Hematopoietic multipotent progenitor cell treated with erythropoietin and hydrocortisone succinate and interleukin-3 and kit ligand, for 4 days (in vitro differentiated cells): ENCODE data around the gene FSTL5.

ENCODE experiments used
- DNase-seq: peaks from one replicate; pipeline ENCODE4 v3.0.0-alpha.2; 2015

FSTL5 gene

DNA sequence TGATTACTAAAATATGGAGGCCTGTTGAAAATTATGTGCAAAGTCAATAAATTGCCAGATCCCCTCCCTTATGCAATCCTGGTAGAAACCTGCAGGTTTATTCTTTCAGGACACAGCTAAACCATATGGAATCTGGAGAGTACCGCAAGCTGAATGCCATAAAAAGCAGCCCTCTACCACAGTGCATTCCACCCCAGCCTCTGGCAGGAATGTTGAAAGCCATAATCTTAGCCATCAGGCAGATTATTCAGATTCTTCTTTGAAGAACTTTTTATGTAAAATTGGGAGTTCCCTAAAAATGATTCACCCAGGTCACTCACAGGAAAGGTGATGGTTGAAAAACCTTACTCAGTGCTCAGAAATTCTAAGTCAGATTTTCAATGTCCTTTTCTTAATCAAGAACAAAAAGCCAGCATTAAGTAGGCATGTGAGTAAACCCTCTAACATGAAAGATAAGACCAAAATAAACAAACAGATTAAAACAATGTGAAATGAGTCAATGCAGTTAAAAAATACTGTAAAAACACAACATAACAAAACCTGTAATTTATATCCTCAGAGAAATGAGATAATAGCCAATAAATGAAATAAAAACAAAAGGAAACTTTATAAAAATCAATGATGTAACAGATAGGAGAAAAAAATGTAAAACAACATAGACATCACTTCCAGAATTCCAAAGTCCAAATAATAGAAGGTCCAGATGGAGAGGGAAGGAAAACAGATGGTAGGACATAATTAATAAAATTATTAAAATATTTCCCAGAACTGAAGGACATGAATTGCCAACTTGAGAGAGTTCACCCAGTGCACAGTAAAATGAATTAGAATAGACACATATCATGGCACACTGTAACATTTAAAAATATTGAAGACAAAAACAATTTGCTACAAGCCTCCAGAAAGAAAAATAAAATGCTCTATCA lies 226.9 kb downstream of the FSTL5 start:
- no peak for DNase-seq

DNA sequence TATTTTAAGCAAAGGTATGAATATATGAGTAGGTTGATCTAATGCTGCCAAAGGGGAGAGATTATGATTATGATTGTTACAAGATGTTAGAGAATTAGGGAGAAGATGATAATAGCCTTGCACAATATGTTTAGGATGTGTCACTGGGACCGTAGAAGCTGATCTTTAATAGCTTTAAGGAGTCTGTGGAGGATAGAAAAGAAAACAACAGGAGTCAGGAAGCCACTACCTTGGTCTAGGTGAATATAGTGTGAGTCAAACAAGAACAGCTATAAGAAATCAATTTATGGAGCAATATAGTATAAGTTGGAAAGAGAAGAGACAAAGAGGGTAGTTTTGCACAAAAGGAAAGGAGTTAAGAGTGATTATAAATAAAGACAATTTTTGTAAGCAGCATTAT lies 232.7 kb downstream of the FSTL5 start:
- no peak for DNase-seq

DNA sequence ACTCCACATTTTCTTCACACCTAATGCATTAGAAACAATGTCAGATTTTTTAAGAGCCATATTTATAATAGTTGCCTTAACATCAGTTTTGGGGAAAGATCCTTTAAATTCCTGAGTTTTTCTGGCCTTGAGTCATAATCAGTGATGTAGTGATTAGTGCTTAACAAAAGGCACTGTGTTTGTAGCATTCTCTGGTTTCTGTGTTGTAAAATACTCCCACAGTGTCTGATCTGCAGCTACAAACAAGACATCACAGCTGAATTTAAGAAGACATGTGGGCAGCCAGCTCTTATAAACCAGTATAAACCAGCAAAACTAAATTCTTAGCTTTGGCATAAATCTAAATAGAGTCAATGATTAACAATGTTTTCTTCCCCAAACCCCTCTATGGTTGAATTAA lies 233.8 kb downstream of the FSTL5 start:
- no peak for DNase-seq

DNA sequence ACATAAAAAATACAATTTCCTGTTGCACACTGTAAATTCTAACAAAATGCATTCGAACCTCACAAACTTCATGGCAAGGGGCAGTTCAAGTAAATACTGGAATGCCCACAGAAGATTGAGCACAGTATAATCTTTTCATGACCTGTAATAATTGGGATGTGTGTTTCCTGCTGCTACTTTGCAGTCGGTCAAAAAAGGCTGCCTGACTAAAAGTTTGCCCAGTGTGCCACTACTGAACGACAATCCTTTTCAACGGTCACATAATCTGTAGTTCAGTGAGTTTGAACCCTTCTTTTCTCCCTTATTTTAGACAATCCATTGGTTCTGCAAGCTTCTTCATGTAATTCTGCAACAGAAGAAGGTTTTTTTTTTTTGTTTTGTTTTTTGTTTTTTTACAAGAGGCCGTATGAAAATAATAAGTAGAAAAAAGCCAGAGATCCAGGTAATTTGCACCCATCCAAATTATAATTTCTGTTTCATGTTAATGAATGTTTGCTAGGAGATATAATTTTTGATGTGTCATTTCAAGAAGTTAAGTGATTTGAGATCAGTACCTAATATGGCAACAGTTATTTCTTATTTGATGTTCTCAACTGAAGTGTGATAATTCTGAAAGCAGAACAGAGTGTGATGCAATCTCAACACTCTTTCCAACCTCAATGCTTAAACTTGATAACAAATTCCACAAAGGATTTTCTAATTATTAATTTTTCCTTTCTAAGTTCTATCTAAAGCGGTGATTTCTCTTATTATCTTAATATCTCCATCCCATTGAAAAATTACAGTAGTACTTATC lies 237.6 kb downstream of the FSTL5 start:
- DNase-seq: no peak

DNA sequence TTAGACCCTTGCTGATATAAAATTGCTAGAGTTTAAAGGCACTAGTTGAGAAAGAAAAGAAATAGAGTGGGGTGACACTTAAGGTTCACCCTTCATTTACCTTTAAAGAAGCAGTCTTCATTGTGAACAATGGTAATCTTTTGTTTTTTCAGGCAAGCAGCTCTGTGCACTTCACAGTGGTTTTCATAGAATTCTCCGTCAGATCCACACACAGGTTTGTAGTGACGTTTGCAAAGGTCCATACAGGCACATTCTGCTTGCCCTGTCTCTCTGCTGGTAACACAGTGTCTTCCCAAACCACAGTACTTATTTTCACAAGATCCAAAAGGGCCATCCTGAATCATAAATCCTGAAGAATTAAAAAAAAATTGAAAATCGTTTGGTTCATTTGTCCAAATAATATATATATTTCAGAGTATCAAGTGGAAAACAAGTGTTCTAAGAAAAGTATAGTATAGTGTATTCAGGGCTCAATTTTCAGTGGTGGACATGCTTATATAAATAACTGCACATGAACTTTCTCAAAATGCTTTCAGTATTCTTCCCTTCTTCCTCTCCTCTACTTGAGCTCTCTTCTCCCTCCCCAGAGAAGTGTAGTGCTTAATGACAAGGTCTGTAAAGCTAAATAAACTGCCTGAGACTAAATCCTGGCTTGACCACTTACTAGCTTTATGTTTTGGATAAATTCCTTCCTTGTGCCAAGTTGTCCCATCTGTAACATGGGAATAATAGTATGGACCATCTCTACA lies 243.3 kb downstream of the FSTL5 start:
- DNase-seq: no peak

DNA sequence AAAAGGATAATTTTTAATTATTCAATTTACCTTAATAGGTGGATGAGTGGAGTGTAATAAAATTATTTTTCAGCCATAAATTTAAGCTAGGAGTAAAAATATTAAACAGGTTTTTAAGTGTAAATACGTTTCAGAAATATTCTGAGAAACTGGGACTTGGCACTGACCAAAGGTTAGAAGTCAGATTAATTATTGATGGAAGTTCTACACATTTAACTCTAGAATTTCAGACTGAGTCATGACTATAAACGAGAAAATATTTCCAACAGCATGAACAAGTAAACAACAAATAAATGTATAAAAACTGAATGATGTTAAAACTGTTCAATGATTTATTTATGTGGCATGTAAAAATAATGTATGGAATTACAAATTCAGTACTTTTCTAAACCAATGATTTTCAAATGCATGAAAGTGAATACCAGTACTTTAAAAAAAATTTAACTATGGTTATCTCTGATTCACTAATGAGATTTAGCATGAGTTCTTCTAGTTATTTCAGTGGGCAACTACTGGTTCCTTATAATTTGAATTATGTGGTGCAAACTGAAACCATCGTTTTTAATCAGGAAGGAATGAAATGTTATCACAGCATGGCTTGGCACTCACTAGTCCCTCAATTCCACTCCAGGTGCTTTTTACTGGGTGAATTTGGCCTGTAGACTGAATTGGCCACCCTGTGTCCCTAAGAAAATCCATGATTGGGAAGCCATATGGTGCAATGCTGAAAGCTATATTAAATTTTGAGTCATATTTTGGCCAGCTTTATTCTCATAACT lies 244.2 kb downstream of the FSTL5 start:
- DNase-seq: no peak

DNA sequence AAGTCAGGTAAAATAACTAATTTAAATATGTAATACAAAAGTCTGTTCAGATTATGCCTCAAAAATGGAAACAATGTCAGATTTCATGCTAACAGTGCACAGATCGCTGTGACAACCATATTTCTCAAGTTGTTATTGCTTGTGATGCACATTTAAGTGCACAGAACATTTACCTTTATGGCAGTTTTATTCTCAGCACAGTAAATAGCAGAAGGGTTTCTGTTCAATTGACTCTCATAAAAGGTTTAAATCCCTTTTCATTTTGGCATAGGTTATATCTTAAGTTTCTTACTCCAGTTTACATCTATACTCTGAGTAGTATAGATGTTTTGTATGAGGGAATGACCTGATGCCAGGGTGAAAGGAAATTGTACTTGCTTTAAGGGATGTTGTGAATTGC lies 247.8 kb downstream of the FSTL5 start:
- DNase-seq: no peak

DNA sequence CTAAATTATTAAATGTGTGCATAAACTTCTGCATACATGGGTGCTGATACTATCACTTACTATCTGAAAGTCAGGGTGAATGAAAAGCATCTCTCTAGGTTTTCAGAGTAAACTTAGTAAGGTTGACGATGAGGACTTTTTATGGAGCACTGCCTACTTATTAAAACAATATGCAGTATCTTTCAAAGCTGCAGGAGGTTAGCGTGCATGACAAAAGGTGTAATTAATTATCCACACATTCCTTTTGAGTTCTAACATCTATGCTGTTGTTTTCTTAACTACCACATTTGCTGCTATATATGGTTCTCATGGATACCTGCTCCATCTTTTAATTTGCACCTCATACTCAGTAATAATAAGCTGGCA lies 256.2 kb downstream of the FSTL5 start:
- no peak for DNase-seq

DNA sequence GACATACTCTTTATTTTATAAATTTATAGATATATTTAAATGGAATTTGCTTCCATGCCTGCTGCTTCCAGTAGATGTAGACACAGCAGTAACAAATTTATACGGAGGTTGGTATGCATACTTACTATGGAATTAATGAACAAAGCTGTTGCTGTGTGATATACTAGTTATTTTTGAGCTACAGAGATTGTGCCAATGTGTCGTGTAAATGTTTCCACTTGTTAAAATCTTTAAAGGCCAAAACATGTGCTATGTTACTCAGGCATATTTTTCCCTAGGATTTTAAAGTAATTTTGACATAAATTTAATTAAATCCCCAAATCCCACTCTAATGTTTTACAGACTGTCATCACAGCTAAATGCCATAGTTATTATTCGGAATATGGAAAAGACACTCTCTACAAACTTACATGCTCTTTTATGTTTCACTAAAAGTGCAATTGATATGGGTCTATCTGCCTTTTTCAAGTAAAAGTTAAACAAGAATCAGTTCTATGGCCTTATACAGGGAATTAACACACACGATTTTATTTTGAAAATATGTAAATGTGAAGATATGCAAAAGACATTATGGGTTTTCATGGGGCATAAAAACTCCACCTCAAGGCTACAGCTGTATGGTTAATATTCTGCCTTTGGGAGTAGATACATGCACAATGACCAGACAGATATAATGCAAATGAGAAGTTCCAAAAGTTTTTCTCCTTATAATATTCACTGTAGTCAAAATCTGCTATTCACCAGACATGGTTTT lies 256.8 kb downstream of the FSTL5 start:
- no peak for DNase-seq

DNA sequence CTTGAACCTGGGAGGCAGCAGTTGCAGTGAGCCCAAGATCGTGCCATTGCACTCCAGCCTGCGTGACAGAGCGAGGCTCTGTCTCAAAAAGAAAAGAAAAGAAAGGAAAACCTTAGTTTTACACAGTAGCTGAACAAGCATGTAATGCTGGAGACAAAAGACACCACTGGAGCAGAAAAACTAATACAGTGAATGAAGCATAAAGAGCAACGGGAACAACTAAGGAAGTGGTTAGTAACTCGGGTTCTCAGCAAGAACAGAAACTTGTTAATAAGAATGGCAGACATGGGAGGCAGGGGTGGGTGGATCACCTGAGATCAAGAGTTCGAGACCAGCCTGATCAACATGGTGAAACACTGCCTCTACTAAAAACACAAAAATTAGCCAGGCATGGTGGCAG lies 263.7 kb downstream of the FSTL5 start:
- no peak for DNase-seq

DNA sequence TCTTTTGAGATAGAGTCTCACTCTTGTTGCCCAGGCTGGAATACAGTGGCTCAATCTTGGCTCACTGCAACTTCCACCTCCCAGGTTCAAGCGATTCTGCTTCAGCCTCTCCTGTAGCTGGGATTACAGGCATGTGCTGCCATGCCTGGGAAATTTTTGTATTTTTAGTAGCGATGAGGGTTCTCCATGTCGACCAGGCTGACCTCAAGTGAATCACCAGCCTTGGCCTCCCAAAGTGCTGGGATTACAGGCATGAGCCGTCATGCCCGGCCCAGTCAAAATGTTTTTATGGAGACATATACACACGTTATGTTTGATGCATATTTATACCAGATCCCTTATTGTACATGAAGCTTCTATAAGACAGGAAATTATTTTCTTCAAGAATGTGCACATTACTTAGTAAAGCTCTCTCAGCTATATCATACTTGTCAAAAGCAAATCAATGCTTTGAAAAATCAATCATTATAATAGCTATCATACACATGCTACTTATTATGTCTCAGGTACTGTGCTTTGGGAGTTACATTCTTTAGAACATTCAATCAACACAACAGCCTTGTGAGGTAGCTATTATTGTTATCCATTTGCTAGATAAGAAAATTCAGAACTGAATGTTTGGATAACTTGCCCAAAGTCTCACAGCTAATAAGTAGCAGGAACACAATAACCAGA lies 269.2 kb downstream of the FSTL5 start:
- no peak for DNase-seq

DNA sequence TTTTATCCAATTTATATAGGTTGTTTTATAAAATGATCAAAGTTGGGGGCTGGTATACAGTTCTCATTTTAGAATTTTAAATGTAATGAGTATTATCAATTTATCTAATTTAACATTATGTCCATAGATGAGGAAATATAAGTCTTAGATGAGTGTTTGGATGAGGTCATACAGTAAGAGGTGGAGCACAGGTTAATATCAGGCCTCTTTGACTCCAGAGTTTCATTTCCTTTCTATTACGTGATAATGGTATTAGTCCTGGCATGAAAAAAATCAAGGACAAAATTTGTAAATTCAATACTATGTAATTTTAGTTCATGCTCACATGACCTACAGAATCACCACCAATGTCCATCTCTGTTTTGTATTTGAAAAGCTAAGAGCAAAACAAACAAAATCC lies 269.8 kb downstream of the FSTL5 start:
- no peak for DNase-seq

DNA sequence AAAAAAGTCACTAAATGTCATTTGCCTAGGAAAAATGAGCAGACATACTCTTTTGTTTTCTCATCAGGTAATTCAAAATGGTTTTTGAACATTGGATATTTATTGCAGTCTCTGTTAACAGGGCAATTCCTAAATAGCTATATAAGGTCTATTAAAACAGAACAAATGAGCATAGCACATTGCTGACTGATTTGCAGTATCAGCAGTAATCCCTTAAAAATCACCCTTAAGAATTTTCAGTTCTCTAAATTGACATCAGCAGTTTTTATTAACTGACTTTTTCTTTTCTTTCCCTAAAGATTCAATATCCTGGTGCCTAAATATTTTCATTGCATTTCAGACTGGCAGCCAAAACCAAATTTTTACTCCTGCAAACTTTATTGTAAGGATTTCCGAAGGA lies 270.2 kb downstream of the FSTL5 start:
- DNase-seq: no peak

DNA sequence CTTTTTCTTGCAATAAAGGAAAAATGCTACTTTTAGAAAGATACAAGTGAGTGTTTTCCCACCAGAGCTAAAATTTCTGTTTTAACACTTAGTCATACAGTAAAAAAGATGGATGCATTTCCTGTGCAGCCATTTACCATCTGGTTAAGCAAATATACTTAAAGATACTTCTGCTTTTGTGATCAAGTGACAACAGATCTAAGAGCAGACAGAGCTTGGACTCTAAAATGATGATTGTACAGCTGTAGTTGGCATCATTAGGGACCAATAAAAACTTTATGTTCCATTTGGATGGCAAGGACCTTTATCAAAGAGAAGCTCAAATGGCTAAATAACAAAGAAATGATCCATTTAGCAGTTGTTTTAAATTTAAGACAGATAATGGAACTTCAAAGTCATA lies 270.8 kb downstream of the FSTL5 start:
- DNase-seq: no peak

DNA sequence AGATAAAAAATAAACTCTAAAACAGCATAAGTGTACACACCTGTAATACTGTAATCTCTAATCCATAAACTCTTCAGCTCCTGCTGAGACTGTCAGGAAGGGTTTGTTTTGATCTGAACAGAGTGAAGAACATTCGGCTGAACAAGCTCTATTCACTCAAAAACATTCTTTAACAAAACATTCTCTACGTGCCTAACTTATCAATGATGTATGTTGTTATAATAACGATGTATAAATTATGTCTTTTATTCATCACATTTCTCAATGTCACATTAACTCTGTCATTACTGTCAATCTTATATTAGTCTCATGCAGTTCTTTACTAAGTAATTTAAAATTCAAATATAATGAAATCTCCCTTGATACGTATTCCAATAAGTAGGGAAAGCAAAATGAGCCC lies 280.6 kb downstream of the FSTL5 start:
- no peak for DNase-seq

DNA sequence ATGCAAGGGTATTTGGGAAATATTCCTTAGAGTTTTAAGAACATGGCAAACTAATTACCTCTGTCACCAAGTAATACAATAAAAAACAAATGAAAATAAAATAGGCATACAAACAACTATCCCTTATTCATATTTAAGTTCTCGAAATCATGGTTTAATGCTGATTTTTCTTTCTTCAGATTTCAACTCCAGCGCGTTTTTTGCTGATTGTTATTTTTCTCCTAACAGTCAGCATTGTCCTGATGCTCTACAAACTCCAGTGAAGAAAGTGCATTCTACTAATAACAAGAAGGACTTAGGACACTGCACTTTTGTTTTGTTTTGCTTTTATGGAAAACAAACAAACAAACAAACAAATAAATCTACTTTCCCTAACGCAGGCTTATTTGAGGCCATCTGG lies 282.4 kb downstream of the FSTL5 start:
- no peak for DNase-seq

DNA sequence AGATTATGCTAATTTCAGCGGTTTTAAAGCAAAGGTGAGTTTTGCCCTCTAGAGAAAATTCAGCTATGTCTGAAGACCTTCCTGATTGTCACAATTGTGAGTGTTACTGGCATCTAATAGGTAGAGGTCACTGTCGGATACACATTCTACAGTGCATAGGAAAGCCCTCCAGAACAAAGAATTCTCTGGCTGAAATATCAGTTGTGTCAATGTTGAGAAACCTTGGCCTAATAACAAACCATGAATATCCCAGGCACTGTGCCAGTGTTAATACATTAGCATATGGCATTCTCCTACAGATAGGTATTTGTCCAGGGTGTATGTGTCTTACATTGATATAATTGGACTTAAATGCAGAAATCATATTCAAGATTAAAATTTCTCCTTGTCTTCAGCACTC lies 294.3 kb downstream of the FSTL5 start:
- no peak for DNase-seq

DNA sequence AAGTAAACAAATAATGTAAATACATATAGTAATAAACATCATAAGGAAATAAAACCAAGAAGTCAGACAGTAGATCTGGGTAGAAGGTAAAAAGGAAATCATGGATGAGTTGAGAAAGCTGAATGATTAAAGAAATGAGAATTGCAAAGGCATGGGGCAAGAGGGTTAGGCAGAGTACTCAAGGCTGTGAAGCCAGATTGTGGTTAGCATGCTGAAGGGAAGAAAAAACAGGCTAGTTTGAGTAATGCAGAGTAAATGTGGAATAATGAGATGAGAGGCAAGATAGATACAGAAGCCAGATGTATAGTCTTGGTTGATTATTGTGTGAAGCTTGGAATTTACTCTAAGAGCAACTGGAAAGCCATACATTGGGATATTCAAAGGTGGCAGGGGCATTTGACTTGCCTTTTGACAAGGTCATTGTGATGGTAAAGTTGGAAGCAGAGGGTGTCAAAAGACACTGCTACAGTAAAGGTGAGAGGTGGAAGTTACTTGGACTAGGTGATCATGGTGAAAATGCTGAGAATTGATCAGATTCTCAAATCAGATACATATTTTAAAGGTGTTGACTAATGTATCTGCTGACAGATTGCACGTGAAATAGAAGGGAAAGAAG lies 307.0 kb downstream of the FSTL5 start:
- no peak for DNase-seq

DNA sequence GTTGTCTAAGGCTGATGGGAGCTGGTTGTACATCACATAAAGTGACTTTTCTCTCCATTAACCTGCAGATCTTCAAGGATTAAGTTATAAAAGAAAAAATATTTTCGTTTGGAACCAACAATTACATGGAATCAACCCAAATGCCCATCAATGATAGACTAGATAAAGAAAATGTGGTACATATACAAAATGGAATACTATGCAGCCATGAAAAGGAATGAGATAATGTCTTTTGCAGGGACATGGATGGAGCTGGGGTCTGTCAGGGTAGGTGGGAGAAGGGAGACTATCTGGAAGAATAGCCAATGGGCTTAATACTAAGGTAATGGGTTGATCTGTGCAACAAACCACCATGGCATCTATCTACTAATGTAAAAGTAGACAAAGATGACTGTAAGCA lies 313.2 kb downstream of the FSTL5 start:
- DNase-seq: no peak

DNA sequence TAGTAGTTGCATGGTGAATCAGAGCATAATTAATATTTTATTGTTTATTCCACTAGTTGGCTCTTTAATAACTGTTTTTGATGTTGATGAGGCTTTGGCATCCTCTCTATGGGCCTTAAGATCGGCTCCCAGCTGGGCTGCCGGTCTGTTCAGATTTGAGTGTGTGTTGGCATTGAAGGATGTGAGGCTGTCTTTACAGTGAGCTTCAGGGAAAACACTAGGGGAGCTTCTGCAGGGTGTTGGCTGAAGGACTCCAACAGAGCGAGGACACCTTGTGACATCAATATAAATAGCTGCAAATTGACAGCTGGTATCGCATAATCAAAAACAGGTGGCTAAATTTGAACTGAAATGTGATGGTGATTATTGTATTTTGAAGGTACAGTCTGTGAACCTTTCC lies 322.0 kb downstream of the FSTL5 start:
- no peak for DNase-seq

DNA sequence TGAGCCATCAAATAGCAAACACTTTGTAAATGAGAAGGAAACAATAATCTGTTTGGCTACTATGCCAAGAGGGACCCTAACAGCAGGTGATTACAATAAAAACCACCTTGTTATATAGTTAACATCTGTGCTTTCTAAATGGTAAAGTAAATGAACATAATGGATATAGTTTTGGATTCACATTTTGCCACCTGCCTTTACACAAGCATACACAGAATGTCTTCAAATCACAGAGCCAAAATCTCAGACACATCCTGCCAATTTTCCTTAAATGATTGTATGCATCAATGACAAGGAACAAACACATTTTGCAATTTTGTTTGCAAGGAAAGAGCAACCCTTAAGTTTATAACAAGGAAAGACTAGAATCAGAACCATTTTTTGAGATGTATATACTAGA lies 334.2 kb downstream of the FSTL5 start:
- no peak for DNase-seq
